AG09309 (cell line): ENCODE results near the gene COQ9.

ENCODE experiments used
- DNase-seq: peaks from one replicate; pipeline ENCODE4 v3.0.0-alpha.2; 2010; ENCODE audit warnings: low read depth
- H3K4me3 ChIP-seq: 2 replicates; pipeline ENCODE4 v1.5.1; 2011; ENCODE audit warnings: mild to moderate bottlenecking, low read depth, low read length, moderate library complexity; ENCODE audit not compliant: control insufficient read depth
- TF ChIP-seq, protein P1 (sequence below): IDR thresholded peaks from 2 replicates; pipeline ENCODE4 v1.5.1; 2011; ENCODE audit warnings: mild to moderate bottlenecking, low read depth, low read length, inconsistent platforms; ENCODE audit not compliant: insufficient read depth, control insufficient read depth; ENCODE audit errors: missing control alignments

Gene COQ9

GRCh38 chr16:57464523-57464922 lies 17.2 kb downstream of the COQ9 start:
- DNase-seq, result no peak
- TF ChIP-seq, protein P1, sequence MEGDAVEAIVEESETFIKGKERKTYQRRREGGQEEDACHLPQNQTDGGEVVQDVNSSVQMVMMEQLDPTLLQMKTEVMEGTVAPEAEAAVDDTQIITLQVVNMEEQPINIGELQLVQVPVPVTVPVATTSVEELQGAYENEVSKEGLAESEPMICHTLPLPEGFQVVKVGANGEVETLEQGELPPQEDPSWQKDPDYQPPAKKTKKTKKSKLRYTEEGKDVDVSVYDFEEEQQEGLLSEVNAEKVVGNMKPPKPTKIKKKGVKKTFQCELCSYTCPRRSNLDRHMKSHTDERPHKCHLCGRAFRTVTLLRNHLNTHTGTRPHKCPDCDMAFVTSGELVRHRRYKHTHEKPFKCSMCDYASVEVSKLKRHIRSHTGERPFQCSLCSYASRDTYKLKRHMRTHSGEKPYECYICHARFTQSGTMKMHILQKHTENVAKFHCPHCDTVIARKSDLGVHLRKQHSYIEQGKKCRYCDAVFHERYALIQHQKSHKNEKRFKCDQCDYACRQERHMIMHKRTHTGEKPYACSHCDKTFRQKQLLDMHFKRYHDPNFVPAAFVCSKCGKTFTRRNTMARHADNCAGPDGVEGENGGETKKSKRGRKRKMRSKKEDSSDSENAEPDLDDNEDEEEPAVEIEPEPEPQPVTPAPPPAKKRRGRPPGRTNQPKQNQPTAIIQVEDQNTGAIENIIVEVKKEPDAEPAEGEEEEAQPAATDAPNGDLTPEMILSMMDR, result no peak

GRCh38 chr16:57468346-57468745 lies 21.1 kb downstream of the COQ9 start:
- no peak overlapping the region for H3K4me3 ChIP-seq
- TF ChIP-seq, protein P1, result no peak
- DNase-seq, result no peak

More at GRCh38 chr16:57464523-57464922, 17.2 kb downstream of the COQ9 start:
- H3K4me3 ChIP-seq, result no peak overlapping the region

- TF ChIP-seq, protein P1, result no peak
- H3K4me3 ChIP-seq, result no peak overlapping the region
- DNase-seq, result no peak
Observed at GRCh38 chr16:57469046-57469445, 21.8 kb downstream of the COQ9 start.

GRCh38 chr16:57469917-57470470 lies 22.7 kb downstream of the COQ9 start:
- TF ChIP-seq, protein P1, result no peak
- H3K4me3 ChIP-seq, result no peak overlapping the region
- DNase-seq, result no peak

DNA sequence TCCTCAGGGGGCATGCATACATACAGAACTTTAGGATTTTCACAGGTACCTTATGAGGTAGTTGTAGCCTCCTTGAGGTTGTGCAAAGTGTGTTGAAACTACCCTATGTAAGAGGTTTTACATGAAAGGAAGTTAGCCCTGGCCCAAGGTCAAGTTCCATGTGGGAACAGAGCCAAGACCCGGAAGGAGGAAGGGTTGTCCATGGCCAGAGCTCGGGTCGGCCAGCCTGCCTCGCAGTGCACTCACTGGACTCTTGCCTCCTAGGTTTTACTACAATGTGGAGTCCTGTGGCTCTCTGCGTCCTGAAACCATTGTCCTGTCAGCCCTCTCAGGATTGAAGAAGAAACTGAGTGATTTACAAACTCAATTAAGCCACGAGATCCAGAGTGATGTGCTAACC lies 23.4 kb downstream of the COQ9 start:
- H3K4me3 ChIP-seq, result no peak overlapping the region
- no peak for DNase-seq
- TF ChIP-seq, protein P1, result no peak

GRCh38 chr16:57471209-57471608 lies 23.9 kb downstream of the COQ9 start:
- no peak overlapping the region for H3K4me3 ChIP-seq
- TF ChIP-seq, protein P1, result no peak
- DNase-seq, result no peak

GRCh38 chr16:57471852-57472664 lies 24.8 kb downstream of the COQ9 start:
- TF ChIP-seq, protein P1, result no peak
- DNase-seq, result no peak
- H3K4me3 ChIP-seq, result no peak overlapping the region
